H9 (cell line): Measurements from ENCODE around the gene GCNT2. TPM values are rescaled to one million over a fixed set of nuclear protein-coding genes. Genes with fewer than 3 reads are reported as not detected.

ENCODE experiments used
- DNase-seq: peaks from one replicate; pipeline ENCODE4 v3.0.0-alpha.2; 2017
- H2AFZ ChIP-seq: one replicate; pipeline ENCODE4 v1.6.1; 2013; ENCODE audit warnings: mild to moderate bottlenecking, low read length, control low read depth, moderate library complexity
- H2AK5ac ChIP-seq: 2 replicates; pipeline ENCODE4 v1.6.1; 2013; ENCODE audit warnings: low read length, control low read depth, mixed read lengths; ENCODE audit not compliant: insufficient read length
- H2BK120ac ChIP-seq: one replicate; pipeline ENCODE4 v1.6.1; 2013; ENCODE audit warnings: low read depth, mild to moderate bottlenecking, low read length, control low read depth, inconsistent platforms; ENCODE audit not compliant: poor library complexity, severe bottlenecking
- H2BK12ac ChIP-seq: 2 replicates; pipeline ENCODE4 v1.6.1; 2013; ENCODE audit warnings: low read length, control low read depth, mixed read lengths, low read depth; ENCODE audit not compliant: insufficient read length
- H2BK15ac ChIP-seq: 2 replicates; pipeline ENCODE4 v1.6.1; 2013; ENCODE audit warnings: low read depth, low read length, control low read depth
- H2BK20ac ChIP-seq: one replicate; pipeline ENCODE4 v1.6.1; 2013; ENCODE audit warnings: low read depth, mild to moderate bottlenecking, low read length, control low read depth, inconsistent platforms; ENCODE audit not compliant: poor library complexity, severe bottlenecking
- H2BK5ac ChIP-seq: 2 replicates; pipeline ENCODE4 v1.6.1; 2013; ENCODE audit warnings: low read length, control low read depth, mixed read lengths; ENCODE audit not compliant: insufficient read length
- H3K14ac ChIP-seq: 2 replicates; pipeline ENCODE4 v1.6.1; 2013; ENCODE audit warnings: low read length, control low read depth; ENCODE audit not compliant: insufficient read depth
- H3K18ac ChIP-seq: 2 replicates; pipeline ENCODE4 v1.6.1; 2013; ENCODE audit warnings: low read depth, mild to moderate bottlenecking, mixed read lengths, low read length, control low read depth; ENCODE audit not compliant: insufficient read length
- H3K23ac ChIP-seq: 2 replicates; pipeline ENCODE4 v1.6.1; 2013; ENCODE audit warnings: low read length, control low read depth, mixed read lengths, low read depth; ENCODE audit not compliant: insufficient read length
- H3K23me2 ChIP-seq: 2 replicates; pipeline ENCODE4 v1.6.1; 2013; ENCODE audit warnings: low read depth, mild to moderate bottlenecking, mixed read lengths, low read length, control low read depth; ENCODE audit not compliant: insufficient read length, poor library complexity, severe bottlenecking
- H3K27ac ChIP-seq: 2 replicates; pipeline ENCODE4 v1.5.1; 2013; ENCODE audit warnings: low read length, control low read depth, mixed read lengths, low read depth; ENCODE audit not compliant: insufficient read length
- H3K27me3 ChIP-seq: 2 replicates; pipeline ENCODE4 v1.6.1; 2013; ENCODE audit warnings: low read length, control low read depth, inconsistent platforms; ENCODE audit not compliant: insufficient read depth
- H3K4ac ChIP-seq: 2 replicates; pipeline ENCODE4 v1.6.1; 2013; ENCODE audit warnings: low read depth, mild to moderate bottlenecking, control low read depth, inconsistent platforms, low read length, moderate library complexity
- H3K4me1 ChIP-seq: 2 replicates; pipeline ENCODE4 v1.6.1; 2013; ENCODE audit warnings: low read length, control low read depth, inconsistent platforms; ENCODE audit not compliant: insufficient read depth
- H3K4me2 ChIP-seq: 2 replicates; pipeline ENCODE4 v1.6.1; 2013; ENCODE audit warnings: low read length, control low read depth, mixed read lengths; ENCODE audit not compliant: insufficient read length, insufficient read depth
- H3K56ac ChIP-seq: 2 replicates; pipeline ENCODE4 v1.6.1; 2013; ENCODE audit warnings: low read depth, mild to moderate bottlenecking, mixed read lengths, low read length, control low read depth; ENCODE audit not compliant: insufficient read length
- H3K79me1 ChIP-seq: 2 replicates; pipeline ENCODE4 v1.6.1; 2013; ENCODE audit warnings: low read depth, mild to moderate bottlenecking, moderate library complexity, low read length, control low read depth, inconsistent platforms; ENCODE audit not compliant: insufficient read depth, poor library complexity, severe bottlenecking
- H3K79me2 ChIP-seq: 2 replicates; pipeline ENCODE4 v1.6.1; 2013; ENCODE audit warnings: low read length, control low read depth, inconsistent platforms; ENCODE audit not compliant: insufficient read depth
- H3K9ac ChIP-seq: 2 replicates; pipeline ENCODE4 v1.6.1; 2013; ENCODE audit warnings: low read length, control low read depth, mixed read lengths; ENCODE audit not compliant: insufficient read length; ENCODE audit errors: extremely low read depth
- H3K9me3 ChIP-seq: one replicate; pipeline ENCODE4 v1.6.1; 2013; ENCODE audit warnings: low read depth, low read length, inconsistent platforms; ENCODE audit not compliant: control insufficient read depth
- H3T11ph ChIP-seq: one replicate; pipeline ENCODE4 v1.6.1; 2013; ENCODE audit warnings: mild to moderate bottlenecking, low read length, control low read depth, inconsistent platforms
- H4K20me1 ChIP-seq: one replicate; pipeline ENCODE4 v1.6.1; 2013; ENCODE audit not compliant: control insufficient read depth, insufficient read length, insufficient read depth
- H4K5ac ChIP-seq: 2 replicates; pipeline ENCODE4 v1.6.1; 2013; ENCODE audit warnings: low read depth, mild to moderate bottlenecking, mixed read lengths, low read length, control low read depth; ENCODE audit not compliant: insufficient read length
- H4K8ac ChIP-seq: replicated peaks from 2 replicates; pipeline ENCODE4 v1.6.1; 2013; ENCODE audit warnings: low read length, control low read depth, mixed read lengths, low read depth; ENCODE audit not compliant: insufficient read length
- H4K91ac ChIP-seq: 2 replicates; pipeline ENCODE4 v1.6.1; 2013; ENCODE audit warnings: low read depth, mild to moderate bottlenecking, moderate library complexity, mixed read lengths, low read length, control low read depth; ENCODE audit not compliant: insufficient read length
- H3K27ac Mint-ChIP-seq, 3 experiments: 2 replicates in 2 of 3; 3 replicates in 1 of 3; pipeline ENCODE4 v1.8.0; 2020 to 2021; ENCODE audit warnings: mixed read lengths in 3 of 3, mild to moderate bottlenecking in 1 of 3, moderate library complexity in 1 of 3
- H3K27me3 Mint-ChIP-seq: 2 replicates; pipeline ENCODE4 v1.8.0; 2021; ENCODE audit warnings: low read depth, mild to moderate bottlenecking, moderate library complexity, mixed read lengths
- H3K36me3 Mint-ChIP-seq, 3 experiments: 2 replicates in 2 of 3; 3 replicates in 1 of 3; pipeline ENCODE4 v1.8.0; 2020 to 2021; ENCODE audit warnings: low read depth in 3 of 3, mixed read lengths in 3 of 3; ENCODE audit not compliant: insufficient read depth in 1 of 3
- H3K4me1 Mint-ChIP-seq, 2 experiments: 2 replicates each; pipeline ENCODE4 v1.8.0; 2020; ENCODE audit warnings: mixed read lengths in 2 of 2
- H3K4me3 Mint-ChIP-seq, 2 experiments: 2 replicates in 1 of 2; 3 replicates in 1 of 2; pipeline ENCODE4 v1.8.0; 2020 to 2021; ENCODE audit warnings: mild to moderate bottlenecking in 2 of 2, mixed read lengths in 2 of 2, moderate library complexity in 1 of 2
- H3K9me3 Mint-ChIP-seq, 2 experiments: 2 replicates in 1 of 2; 3 replicates in 1 of 2; pipeline ENCODE4 v1.8.0; 2020; ENCODE audit warnings: mild to moderate bottlenecking in 2 of 2, mixed read lengths in 2 of 2, moderate library complexity in 1 of 2
- WGBS: extraction: QIAGEN DNeasy Blood & Tissue Kit; methylation state at CpG from one replicate; pipeline ENCODE4 v1.1.7; 2013; ENCODE audit warnings: missing lambda C conversion rate, low lambda C conversion rate, mixed read lengths; ENCODE audit not compliant: insufficient read length; ENCODE audit errors: extremely low coverage; 5-methylcytosine and 5-hydroxymethylcytosine counted together
- total RNA-seq: library from RNA; stranded (reverse); gene quantifications from 2 replicates; pipeline ENCODE4 v1.2.1, GENCODE V29; 2021
- TF ChIP-seq, protein P1 (sequence below): fragments of 200-600 bp; sonication (generic); conservative IDR thresholded peaks from 3 replicates; pipeline ENCODE4 v1.8.0; 2021; ENCODE audit warnings: antibody characterized with exemption, mild to moderate bottlenecking

GCNT2 gene
- total RNA-seq, 1 experiment from 2014 or later, result 41.7 TPM

DNA sequence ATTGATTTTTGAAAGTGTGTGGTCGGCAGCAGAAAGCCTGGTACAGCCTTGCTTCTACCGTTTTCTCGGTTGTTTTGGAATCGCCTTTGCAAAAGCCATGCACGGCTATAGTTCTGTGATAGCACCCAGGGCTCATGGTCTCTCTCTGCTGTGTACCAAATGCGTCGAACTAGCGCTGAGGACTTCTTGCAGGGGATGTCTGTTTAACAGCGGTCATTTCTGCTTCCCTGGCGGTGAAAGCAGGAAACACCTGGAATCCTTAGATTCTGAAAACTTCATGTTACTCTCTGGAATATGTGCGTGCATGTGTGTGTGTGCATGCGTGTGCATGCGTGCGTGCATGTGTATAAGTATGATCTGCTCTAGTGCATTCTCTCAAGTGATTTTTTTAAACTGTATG lies 26.1 kb upstream of the GCNT2 start:
- no peaks in the 10 kb centered on the region for H3K79me1 ChIP-seq
- Mint-ChIP-seq H3K27me3 (0 out of 2 replicates have a peak, but pooled peaks cover 3% of the 10 kb centered on the region), H3K4me3 (no peak overlapping the region), H3K9me3 (no peaks in the 10 kb centered on the region), H3K36me3 (no peaks in the 10 kb centered on the region), H3K27ac (no peak overlapping the region), H3K4me1 (no peaks in the 10 kb centered on the region)
- H2BK20ac ChIP-seq, result no peak overlapping the region
- no peak overlapping the region for H3T11ph ChIP-seq
- no peak overlapping the region for H2BK120ac ChIP-seq
- H4K91ac ChIP-seq, result no peak overlapping the region
- H2BK12ac ChIP-seq, result no peak overlapping the region
- no peak overlapping the region for H2AK5ac ChIP-seq
- no peaks in the 10 kb centered on the region for H3K23me2 ChIP-seq
- H2BK15ac ChIP-seq, result no peak overlapping the region
- no peak for DNase-seq
- no peak overlapping the region for H3K4me2 ChIP-seq
- no peak overlapping the region for H2AFZ ChIP-seq
- no peak overlapping the region for H3K56ac ChIP-seq
- WGBS, result no CpG with 5 or more reads among the region's 14 CpGs
- TF ChIP-seq, protein P1, sequence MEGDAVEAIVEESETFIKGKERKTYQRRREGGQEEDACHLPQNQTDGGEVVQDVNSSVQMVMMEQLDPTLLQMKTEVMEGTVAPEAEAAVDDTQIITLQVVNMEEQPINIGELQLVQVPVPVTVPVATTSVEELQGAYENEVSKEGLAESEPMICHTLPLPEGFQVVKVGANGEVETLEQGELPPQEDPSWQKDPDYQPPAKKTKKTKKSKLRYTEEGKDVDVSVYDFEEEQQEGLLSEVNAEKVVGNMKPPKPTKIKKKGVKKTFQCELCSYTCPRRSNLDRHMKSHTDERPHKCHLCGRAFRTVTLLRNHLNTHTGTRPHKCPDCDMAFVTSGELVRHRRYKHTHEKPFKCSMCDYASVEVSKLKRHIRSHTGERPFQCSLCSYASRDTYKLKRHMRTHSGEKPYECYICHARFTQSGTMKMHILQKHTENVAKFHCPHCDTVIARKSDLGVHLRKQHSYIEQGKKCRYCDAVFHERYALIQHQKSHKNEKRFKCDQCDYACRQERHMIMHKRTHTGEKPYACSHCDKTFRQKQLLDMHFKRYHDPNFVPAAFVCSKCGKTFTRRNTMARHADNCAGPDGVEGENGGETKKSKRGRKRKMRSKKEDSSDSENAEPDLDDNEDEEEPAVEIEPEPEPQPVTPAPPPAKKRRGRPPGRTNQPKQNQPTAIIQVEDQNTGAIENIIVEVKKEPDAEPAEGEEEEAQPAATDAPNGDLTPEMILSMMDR, result no peak
- H3K27ac ChIP-seq, result no peak overlapping the region
- H3K4me1 ChIP-seq, result no peaks in the 10 kb centered on the region
- H3K18ac ChIP-seq, result no peak overlapping the region
- H3K4ac ChIP-seq, result no peak overlapping the region
- H3K27me3 ChIP-seq, result no peaks in the 10 kb centered on the region; the same call in 1 of the 2 replicates
- no peak overlapping the region for H3K9ac ChIP-seq
- H2BK5ac ChIP-seq, result no peak overlapping the region
- H4K20me1 ChIP-seq, result no peaks in the 10 kb centered on the region
- no peaks in the 10 kb centered on the region for H3K9me3 ChIP-seq
- no peak overlapping the region for H3K23ac ChIP-seq
- H3K14ac ChIP-seq, result no peak overlapping the region
- no peaks in the 10 kb centered on the region for H3K79me2 ChIP-seq
- H4K8ac ChIP-seq, result no peak overlapping the region
- no peak overlapping the region for H4K5ac ChIP-seq
